ENCODE measurements around the gene SYT12.

- no peak for TF ChIP-seq CTCF (conservative IDR thresholded peaks at IDR 0.05; ENCODE audit: low read depth, low read length)
- TF ChIP-seq EZH2 (IDR thresholded peaks at IDR 0.05; ENCODE audit: borderline replicate concordance, low read depth, low read length, poor library complexity, severe bottlenecking): no peak
These were observed 35.7 kb upstream of the SYT12 start for GRCh38 chr11:66987158-66987620.
